A673 (cell line): Measurements from ENCODE around the gene NAALADL2. TPM values are rescaled to one million over a fixed set of nuclear protein-coding genes. Genes with fewer than 3 reads are reported as not detected.

Experiments used
- BruUV-seq: library from RNA; stranded (reverse); fragments of 400-500 nt; replicated peaks from 2 replicates; lab custom pipeline; 2021; lab: Mats Ljungman, UMichigan
- CTCF ChIA-PET: fragments of 300-600 bp; sonication (Branson Sonifier 250); formaldehyde crosslinking; loops from one replicate; lab custom pipeline; 2022; ENCODE audit warnings: antibody characterized with exemption; lab: Charles Lee
- POLR2A ChIA-PET: fragments of 300-600 bp; sonication (Branson Sonifier 250); formaldehyde crosslinking; loops from one replicate; lab custom pipeline; 2022; ENCODE audit warnings: antibody characterized with exemption; ENCODE audit not compliant: low non-redundant PET; lab: Charles Lee
- DNase-seq: peaks from one replicate; pipeline ENCODE4 v3.0.0-alpha.2; 2015; ENCODE audit warnings: low spot score
- H3K27ac ChIP-seq: fragments of 200-600 bp; sonication (generic); 2 replicates; pipeline ENCODE4 v1.5.1; 2016; ENCODE audit warnings: mixed run types, low read depth, mild to moderate bottlenecking, mixed read lengths, antibody characterized with exemption, low read length; ENCODE audit not compliant: poor library complexity, severe bottlenecking
- H3K27me3 ChIP-seq: fragments of 200-600 bp; sonication (generic); replicated peaks from 2 replicates; pipeline ENCODE4 v1.6.1; 2017; ENCODE audit warnings: mixed run types, low read depth, mild to moderate bottlenecking, mixed read lengths, antibody characterized with exemption, low read length; ENCODE audit not compliant: insufficient read depth, poor library complexity
- H3K36me3 ChIP-seq: fragments of 200-600 bp; sonication (generic); 2 replicates; pipeline ENCODE4 v1.6.1; 2016; ENCODE audit warnings: mixed run types, mild to moderate bottlenecking, mixed read lengths, antibody characterized with exemption, low read length; ENCODE audit not compliant: insufficient read depth, poor library complexity, severe bottlenecking
- H3K4me1 ChIP-seq: fragments of 200-600 bp; sonication (generic); 2 replicates; pipeline ENCODE4 v1.6.1; 2017; ENCODE audit warnings: mixed run types, mild to moderate bottlenecking, mixed read lengths, antibody characterized with exemption, low read length; ENCODE audit not compliant: insufficient read depth, poor library complexity, severe bottlenecking
- H3K4me3 ChIP-seq: fragments of 200-600 bp; sonication (generic); 2 replicates; pipeline ENCODE4 v1.5.1; 2016; ENCODE audit warnings: low read depth, mixed run types, mild to moderate bottlenecking, mixed read lengths, low read length; ENCODE audit not compliant: poor library complexity, severe bottlenecking
- H3K9me3 ChIP-seq: fragments of 200-600 bp; sonication (generic); 2 replicates; pipeline ENCODE4 v1.6.1; 2016; ENCODE audit warnings: mixed run types, low read depth, mild to moderate bottlenecking, mixed read lengths, antibody characterized with exemption, low read length; ENCODE audit not compliant: poor library complexity, severe bottlenecking
- EZH2 ChIP-seq: fragments of 200-600 bp; sonication (generic); IDR thresholded peaks from 2 replicates; pipeline ENCODE4 v1.6.1; 2017; ENCODE audit warnings: borderline replicate concordance, low read depth, mild to moderate bottlenecking, mixed read lengths, antibody characterized with exemption, low read length; ENCODE audit not compliant: poor library complexity, severe bottlenecking
- intact Hi-C: fragments of 100-400 bp; cut with micrococcal nuclease; formaldehyde crosslinking; loops from one replicate; pipeline ENCODE4 v1.10.0; 2022; ENCODE audit not compliant: unreplicated experiment
- total RNA-seq: library from RNA; stranded (reverse); gene quantifications from 2 replicates; pipeline ENCODE4 v1.2.3, GENCODE V29; 2021
- TF ChIP-seq, protein P1 (sequence below): fragments of 300-800, 200-600 bp; sonication (generic); conservative IDR thresholded peaks from 2 replicates; pipeline ENCODE4 v1.5.1; 2017; ENCODE audit warnings: low read depth, mild to moderate bottlenecking, antibody characterized with exemption, low read length, moderate library complexity, mixed read lengths

NAALADL2 gene
- total RNA-seq, 1 experiment from 2014 or later: 0.64 TPM

DNA sequence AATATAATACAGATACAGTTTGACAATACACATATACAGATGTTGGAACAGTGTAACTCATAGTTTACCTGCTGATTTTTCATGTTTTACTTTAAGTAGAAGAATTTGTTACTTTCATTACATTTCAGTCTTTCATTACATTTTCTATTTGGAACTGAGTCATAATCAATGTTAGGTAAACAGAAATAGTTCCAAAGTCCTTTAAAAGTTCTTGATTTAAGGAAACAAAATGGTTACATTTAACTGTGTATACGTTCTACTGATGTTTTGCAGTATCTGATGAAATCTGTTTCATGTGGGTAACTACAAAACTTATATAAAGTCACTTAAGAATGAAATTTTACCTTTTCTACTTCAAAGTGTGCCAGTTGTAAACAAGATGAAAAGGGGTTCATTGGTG, 721.2 kb downstream of the NAALADL2 start:
- BruUV-seq: no TSS peak
- no peak overlapping the region for H3K4me3 ChIP-seq
- H3K4me1 ChIP-seq: no peaks in the 10 kb centered on the region
- H3K9me3 ChIP-seq: no peaks in the 10 kb centered on the region
- no peaks in the 10 kb centered on the region for H3K36me3 ChIP-seq
- DNase-seq: no peak
- TF ChIP-seq, protein P1, sequence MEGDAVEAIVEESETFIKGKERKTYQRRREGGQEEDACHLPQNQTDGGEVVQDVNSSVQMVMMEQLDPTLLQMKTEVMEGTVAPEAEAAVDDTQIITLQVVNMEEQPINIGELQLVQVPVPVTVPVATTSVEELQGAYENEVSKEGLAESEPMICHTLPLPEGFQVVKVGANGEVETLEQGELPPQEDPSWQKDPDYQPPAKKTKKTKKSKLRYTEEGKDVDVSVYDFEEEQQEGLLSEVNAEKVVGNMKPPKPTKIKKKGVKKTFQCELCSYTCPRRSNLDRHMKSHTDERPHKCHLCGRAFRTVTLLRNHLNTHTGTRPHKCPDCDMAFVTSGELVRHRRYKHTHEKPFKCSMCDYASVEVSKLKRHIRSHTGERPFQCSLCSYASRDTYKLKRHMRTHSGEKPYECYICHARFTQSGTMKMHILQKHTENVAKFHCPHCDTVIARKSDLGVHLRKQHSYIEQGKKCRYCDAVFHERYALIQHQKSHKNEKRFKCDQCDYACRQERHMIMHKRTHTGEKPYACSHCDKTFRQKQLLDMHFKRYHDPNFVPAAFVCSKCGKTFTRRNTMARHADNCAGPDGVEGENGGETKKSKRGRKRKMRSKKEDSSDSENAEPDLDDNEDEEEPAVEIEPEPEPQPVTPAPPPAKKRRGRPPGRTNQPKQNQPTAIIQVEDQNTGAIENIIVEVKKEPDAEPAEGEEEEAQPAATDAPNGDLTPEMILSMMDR: no peak
- no peak for TF ChIP-seq EZH2
- intact Hi-C loops: no loop called here
- H3K27ac ChIP-seq: no peak overlapping the region
- no peaks in the 10 kb centered on the region for H3K27me3 ChIP-seq
- ChIA-PET POLR2A (no interaction called here), CTCF (no interaction called here)

DNA sequence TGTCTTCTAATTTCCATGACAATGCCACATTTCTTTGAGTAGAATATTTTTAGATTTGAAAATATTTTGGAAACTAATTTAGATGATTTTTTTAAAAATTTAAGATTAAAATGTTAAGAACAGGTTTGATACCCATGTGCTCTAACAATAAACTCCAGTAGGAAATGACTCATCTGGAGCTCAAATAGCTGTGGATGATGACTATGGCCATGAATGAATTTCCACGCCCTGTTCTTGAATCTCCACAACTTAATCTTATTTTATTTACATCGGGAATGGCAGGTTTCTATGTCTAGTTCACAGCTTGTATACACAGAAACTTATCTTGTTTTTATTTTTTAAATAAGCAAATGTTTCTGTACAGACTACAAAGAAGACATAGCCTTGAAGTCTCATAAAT, 726.8 kb downstream of the NAALADL2 start:
- intact Hi-C loops: no loop called here
- H3K27ac ChIP-seq: no peak overlapping the region
- no peaks in the 10 kb centered on the region for H3K36me3 ChIP-seq
- H3K4me3 ChIP-seq: no peak overlapping the region
- DNase-seq: peak; percentile 30
- H3K4me1 ChIP-seq: no peaks in the 10 kb centered on the region
- H3K27me3 ChIP-seq: no peaks in the 10 kb centered on the region
- no peaks in the 10 kb centered on the region for H3K9me3 ChIP-seq
- ChIA-PET POLR2A (no interaction called here), CTCF (no interaction called here)
- no peak for TF ChIP-seq EZH2
- BruUV-seq: no TSS peak

DNA sequence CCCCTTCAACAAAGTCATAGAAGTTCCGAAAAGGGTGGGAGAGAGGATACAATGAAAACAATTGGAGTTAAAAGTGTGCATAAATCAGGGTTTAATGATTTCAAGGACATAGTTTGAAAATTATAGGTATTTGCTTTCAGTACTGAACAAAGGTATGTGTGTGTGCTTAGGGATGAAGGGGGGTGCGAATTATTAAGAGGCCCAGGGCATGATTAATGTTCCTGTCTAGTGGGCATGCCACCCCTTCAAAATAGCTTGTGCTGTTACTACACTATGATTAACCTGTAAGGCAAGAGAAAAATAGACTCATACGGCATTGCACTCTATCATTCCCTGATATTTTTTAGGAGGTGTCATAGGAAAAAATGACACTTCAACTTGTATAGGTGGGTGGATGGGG, 731.6 kb downstream of the NAALADL2 start:
- Histone ChIP-seq H3K9me3 (peaks cover 5% of the 10 kb centered on the region), H3K4me3 (no peak overlapping the region), H3K36me3 (no peaks in the 10 kb centered on the region), H3K27me3 (no peaks in the 10 kb centered on the region), H3K4me1 (no peaks in the 10 kb centered on the region), H3K27ac (no peak overlapping the region)
- BruUV-seq: no TSS peak
- TF ChIP-seq, protein P1: no peak
- TF ChIP-seq EZH2: no peak
- intact Hi-C loops: no loop called here
- POLR2A ChIA-PET: no interaction called here
- CTCF ChIA-PET: no interaction called here
- DNase-seq: no peak

DNA sequence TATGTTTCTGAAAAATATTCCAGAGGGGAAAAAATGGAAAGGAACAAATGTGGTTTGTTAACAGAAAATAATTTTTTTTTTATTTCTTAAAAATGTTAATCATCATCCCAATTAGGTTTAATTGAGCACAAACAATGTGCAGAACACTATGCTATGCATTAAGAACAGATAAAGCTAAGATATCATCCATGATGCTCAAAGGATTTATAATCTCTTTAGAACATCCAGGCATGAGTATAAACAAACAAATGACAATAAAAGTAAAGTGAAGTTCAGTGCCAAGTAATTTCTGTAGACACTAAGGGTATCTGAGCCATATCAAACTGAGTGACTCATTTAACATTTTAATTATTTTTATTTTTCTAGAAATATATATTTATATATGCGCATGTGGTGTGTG, 732.2 kb downstream of the NAALADL2 start:
- peaks cover 5% of the 10 kb centered on the region for H3K9me3 ChIP-seq
- POLR2A ChIA-PET: interaction anchor here (0.5 kb wide), 1 partner anchor 32 kb away, joined by 4 read pairs; no protein-coding TSS in a partner anchor
- TF ChIP-seq, protein P1: no peak
- no peak for TF ChIP-seq EZH2
- no TSS peak for BruUV-seq
- H3K4me1 ChIP-seq: no peaks in the 10 kb centered on the region
- CTCF ChIA-PET: no interaction called here
- no peaks in the 10 kb centered on the region for H3K27me3 ChIP-seq
- no peaks in the 10 kb centered on the region for H3K36me3 ChIP-seq
- DNase-seq: no peak
- intact Hi-C loops: no loop called here
- no peak overlapping the region for H3K27ac ChIP-seq
- no peak overlapping the region for H3K4me3 ChIP-seq
